DMS153 treated with DMSO at 0.1 percent for 48 hours (cell line): Measurements from ENCODE around the gene GSK3B.
"Not testable (repeated sequence)": the region's sequence is repeated elsewhere in the genome, so short reads cannot be mapped to it uniquely, and the experiment has no call there.

Source experiments
- DNase-seq: peaks from one replicate; lab custom pipeline; 2025; ENCODE audit not compliant: unreplicated experiment; lab: John Stamatoyannopoulos, UW

Gene GSK3B

DNA sequence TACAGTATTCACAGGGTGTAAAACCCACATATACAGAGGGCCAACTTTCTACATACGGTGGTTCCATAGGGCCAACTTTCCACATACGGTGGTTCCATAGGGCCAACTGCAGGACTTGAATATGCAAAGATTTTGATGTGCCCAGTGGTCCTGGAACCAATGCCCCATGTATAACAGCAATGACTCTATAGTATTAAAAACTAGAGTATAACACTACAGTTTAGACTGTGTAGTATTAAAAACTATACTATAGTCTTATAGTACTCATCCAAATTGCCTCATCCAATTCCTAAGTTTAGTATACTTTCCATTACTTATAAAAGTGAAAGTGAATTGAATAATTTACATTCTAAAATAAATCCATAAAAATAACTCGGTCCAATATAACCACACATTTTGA, 75.9 kb downstream of the GSK3B start:
- no peak for DNase-seq

DNA sequence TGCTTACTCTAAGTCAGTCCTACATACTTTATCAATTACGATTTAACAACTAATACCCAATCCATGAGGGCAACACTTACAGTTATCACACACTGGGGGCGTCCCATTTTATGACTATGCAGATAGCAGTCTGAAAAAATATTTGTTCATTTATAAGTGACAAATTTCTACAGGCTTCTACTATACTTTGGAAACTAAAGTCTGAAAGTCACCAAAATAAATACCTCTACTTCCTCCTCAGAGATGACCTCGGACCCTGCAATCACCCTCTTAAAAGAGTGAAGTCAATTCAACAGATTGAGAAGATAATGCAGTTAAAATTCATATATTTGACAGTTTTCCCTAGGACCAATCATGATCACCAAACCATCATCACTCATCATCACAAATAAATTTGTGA, 76.6 kb downstream of the GSK3B start:
- DNase-seq: no peak

DNA sequence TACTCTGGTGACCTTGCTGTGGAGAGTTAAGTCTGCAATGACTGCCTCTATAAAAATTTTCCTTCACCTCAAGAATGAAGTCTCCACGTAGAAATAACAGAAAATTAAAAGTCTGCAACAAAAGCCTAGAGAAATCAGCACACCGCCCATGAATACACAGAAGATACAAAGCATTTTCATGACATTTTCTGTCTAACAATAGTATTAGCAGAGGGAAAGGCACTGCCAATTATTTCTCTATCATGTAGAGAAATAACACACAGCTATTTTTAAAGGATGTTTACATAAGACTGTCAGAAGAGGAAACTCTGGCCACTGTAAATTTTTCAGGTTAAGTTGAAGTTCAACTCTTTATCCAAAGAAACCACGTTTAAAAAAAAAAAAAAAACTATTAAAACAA, 80.8 kb downstream of the GSK3B start:
- DNase-seq: no peak

DNA sequence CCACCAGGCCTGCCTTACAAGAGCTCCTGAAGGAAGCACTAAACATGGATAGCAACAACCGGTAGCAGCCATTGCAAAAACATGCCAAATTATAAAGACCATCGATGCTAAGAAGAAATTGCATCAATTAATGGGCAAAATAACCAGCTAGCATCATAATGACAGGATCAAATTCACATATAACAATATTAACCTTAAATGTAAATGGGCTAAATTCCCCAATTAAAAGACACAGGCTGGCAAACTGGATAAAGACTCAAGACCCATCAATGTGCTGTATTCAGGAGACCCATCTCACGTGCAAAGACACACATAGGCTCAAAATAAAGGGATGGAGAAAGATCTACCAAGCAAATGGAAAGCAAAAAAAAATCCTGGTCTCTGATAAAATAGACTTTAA, 88.5 kb downstream of the GSK3B start:
- DNase-seq: not testable (repeated sequence)

DNA sequence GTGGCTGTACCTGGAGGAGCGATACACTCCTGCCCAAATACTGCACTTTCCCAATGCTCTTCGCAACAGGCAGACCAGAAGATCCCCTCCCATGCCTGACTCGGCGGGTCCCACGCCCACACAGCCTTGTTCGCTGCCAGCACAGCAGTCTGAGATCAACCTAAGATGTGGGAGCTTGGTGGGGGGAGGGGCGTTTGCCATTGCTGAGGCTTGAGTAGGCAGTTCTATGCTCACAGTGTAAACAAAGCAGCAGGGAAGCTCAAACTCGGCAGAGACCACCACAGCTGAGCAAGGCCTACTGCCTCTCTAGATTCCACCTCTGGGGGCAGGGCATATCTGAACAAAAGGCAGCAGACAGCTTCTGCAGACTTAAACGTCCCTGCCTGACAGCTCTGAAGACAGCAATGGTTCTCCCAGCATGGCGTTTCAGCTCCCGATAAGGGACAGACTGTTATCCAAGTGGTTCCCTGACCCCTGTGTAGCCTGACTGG, 90.2 kb downstream of the GSK3B start:
- DNase-seq: not testable (repeated sequence)

DNA sequence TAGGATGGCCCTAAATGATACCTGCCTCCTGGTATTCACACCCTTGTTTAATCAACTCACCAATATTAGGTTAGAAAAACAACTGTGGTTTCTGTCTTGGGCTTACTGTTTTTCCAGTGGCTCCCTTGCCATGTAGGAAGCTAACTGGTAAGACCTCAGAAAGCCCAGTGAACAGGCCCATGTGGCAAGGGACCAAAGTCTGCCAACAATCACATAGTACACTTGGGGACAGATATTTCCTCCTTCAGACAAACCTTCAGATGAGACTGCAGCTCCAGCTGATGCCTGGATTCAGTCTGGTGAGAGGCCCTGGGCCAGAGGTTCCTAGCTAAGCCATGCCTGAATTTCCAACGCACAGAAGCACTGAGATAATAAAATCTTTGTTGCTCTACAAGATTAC, 96.1 kb downstream of the GSK3B start:
- DNase-seq: no peak

DNA sequence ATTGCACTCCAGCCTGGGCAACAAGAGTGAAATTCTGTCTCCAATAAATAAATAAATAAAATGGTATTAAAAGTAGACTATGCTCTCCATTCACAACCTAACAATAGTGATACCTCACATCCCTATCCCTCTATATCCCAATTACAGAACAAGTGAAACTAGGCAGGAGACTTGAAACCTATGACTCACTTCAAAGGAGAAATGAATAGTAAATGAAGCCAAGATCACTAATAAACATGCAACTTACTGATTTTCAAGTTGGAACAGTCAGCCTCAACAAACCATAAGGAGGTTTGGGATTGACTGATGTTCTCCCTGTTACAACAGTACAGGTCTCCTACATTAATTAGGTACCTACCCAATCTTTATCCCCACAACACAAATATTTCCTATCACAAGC, 103.4 kb downstream of the GSK3B start:
- no peak for DNase-seq

DNA sequence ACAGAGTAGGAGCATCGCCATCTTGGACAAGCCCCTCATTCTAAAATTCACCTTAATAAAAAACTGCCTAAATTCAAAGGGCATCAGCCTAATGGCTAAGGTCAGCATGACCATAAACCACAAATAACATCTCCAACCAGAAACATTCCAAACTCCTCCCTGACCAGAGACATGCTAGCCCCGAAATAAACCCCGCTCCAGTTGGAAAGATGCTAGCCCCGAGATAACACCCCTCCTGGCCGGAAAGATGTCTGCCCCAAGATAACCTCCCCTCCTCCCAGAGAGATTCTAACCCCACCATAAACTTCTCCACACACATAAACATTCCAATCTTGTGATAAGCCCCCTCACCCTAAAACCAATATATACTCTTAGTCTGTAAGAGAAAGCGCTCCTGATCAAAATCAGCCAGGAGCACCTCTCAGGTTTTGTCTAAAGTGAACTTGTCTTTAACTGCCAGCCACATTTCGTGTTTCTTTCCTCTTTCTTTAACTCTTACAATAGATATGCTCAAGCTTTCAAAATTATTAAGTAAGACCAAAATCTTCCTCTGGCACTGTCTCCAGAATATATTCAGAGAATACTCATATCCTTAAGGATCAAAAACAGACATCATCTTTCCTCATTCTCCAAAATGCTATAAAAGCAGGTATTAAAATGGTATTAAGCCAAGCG, 104.1 kb downstream of the GSK3B start:
- no peak for DNase-seq

DNA sequence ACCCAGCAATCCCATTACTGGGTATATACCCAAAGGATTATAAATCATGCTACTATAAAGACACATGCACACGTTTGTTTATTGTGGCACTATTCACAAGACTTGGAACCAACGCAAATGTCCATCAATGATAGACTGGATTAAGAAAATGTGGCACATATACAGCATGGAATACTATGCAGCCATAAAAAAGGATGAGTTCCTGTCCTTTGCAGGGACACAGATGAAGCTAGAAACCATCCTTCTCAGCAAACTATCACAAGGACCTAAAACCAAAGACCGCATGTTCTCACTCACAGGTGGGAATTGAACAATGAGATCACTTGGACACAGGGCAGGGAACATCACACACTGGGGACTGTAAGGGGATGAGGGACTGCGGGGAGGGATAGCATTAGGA, 107.4 kb downstream of the GSK3B start:
- not testable (repeated sequence) for DNase-seq

DNA sequence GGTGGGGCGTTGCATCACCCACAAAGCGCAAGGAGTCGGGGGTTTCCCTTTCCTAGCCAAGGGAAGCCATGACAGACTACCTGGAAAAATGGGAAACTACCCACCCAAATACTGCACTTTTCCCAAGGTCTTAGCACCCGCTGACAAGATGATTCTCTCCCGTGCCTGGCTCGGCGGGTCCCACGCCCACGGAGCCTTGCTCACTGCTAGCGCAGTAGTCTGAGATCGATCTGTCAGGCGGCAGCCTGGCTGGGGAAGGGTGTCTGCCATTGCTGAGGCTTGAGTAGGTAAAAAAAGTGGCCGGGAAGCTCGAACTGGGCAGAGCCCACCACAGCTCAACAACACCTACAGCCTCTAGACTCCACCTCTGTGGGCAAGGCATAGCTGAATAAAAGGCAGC, 112.9 kb downstream of the GSK3B start:
- DNase-seq: no peak

DNA sequence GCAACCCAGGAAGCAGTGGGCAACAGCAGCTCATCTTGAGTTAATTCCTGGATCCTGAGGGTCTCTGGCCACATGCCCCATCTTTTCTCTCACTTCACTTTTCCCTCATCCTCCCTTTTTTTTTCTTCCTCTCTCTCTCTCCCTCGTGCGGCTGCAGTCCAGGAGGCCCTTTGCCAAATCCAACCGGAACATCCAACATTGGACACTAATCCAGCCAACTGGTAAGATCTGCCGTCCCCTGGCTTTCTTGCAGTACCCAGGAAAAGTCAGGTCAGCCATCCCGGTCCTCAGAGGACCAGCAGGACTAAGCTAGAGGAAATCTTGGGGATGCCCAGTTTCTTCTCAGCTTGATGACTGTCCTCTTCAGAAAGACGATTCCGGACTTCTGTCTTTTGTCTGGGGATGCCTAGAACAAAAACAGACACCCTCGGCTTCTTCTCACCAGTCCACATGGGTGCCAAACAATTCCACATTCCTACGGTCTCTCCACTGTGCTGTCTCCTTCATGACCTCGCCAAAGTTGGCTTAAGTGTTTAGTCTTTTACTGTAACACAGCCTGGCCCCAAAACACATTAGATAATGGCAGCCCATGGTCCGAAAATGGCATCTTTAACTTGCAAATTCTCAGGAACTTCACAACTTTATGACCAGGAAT, 115.6 kb downstream of the GSK3B start:
- no peak for DNase-seq

DNA sequence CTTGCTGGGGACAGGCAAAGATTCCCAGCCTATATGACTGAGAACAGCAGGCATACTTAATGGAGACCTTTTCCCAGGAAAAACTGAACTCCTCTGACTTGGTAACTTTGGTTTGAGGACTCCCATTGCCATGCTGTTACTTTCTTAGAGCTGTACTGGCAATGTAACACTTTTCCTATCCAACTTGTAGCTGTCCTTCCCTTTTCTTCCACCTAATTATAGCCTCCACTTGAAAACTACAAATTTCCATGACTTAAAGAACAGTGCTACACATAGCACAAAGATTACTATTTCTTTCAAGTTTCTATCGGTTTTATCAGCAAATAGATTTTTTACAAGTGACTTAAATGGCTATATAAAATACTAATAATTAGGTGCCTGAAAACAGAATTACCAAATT, 116.9 kb downstream of the GSK3B start:
- no peak for DNase-seq

DNA sequence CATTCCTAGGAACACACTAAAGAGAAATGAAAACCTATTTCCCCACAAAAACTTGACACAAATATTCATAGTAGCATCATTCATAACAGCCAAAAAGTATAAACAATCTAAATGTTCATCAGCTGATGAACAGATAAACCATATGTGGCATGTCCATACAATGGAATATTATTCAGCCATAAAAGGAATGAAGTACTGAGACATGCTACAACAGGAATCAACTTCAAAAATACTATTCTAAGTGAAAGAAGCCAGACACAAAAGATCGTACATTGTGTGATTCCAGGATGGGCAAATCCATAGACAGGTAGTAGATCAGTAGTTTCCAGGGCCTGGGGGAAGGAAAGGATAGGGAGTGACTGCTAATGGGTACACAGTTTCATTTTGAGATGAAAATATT, 118.0 kb downstream of the GSK3B start:
- DNase-seq: no peak

DNA sequence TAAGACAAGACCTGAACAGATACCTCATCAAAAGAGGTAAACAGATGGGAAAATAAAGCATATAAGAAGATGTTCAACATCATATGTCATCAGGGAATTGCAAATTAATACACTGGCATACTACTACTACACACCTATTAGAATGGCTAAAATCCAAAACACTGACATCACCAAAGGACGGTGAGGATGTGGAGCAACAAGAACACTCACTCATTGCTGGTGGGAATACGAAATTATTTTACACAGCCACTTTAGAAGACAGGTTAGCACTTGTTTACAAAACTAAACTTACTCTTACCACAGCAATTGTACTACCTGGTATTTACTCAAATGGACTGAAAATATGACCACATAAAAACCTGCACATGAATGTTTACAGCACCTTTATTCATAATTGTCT, 119.6 kb downstream of the GSK3B start:
- no peak for DNase-seq

DNA sequence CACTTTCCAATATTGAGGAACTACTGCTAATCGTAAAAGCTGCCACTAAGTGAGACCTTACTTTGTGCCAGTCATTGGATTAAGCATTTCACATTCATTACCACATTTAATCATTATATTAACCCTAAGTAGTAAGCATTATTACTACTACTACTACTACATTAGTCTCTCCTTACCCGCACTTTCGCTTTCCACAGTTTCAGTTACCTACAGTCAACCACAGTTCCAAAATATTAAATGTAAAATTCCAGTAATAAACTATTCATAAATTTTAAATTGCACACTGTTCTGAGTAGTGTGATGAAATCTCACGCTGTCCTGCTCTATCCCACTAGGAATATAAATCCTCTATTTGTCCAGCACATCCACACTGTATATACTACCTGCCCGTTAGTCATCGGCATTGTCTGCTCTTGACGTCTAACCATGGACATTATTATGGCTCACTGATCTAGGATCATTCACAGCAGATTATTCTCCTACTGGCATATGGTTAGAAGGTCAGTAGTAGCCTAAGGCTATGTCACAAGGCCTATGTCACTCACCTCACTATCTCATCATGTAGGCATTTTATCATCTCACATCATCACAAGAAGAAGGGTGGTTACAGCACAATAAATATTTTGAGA, 121.1 kb downstream of the GSK3B start:
- no peak for DNase-seq

DNA sequence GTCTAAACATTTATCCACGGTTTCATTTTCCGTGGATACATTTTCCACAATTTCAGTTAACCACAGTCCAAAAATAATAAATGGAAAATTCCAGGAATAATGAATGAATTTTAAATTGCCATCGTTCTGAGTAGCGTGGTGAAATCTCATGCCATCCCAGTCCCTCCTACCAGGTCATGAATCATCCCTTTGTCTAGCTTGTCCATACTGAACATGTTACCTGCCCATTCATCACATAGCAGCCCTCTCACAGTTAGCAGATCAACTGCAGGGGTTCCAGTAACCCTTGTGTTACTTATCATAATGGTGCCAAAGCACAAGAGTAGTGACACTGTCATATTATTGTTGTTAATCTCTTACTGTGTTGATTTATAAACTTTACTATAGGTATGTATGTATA, 124.5 kb downstream of the GSK3B start:
- DNase-seq: no peak

DNA sequence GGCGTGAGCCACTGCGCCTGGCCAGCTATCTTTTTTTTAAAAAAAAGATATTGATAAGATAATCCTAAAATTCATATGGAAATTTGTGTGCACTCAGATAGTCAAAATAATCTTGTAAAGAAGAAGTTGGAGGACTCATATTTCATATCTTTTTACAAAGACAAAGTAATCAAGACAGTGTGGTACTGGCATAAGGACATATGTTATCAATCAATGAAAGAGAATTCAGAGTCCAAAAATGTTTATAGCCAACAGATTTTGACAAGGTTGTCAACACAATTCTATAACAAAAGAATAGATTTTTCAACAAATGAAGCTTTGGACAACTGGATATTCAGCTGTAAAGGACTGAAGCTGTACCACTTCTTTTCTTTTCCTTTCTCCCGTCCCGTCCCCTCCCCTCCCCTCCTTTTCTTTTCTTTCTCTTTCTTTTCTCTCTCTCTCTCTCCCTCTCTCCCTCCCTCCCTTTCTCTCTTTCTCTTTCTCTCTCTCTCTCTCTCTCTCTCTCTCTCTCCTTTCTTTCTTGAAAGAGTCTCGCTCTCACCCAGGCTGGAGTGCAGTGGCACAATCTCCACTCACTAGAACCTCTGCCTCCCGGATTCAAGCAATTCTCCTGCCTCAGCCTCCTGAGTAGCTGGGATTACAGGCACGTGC, 126.8 kb downstream of the GSK3B start:
- DNase-seq: no peak

DNA sequence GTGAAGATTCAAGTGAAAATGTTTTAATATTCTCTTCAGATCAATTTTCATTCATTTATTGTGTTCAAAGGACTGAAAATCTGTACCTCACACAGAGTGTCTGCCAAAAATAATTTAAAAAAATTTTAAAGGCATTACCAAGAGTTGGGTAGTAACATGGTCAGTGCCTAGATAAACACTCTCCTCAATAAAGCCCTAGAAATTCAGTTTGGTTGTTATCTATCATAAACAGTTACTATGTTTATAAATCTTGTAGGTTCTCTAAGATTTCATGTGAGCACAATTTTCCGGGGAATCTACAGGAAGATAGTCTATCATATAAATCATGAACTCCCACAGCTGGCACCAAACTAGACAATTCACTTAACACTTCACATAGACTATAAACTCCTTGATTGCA, 128.6 kb downstream of the GSK3B start:
- no peak for DNase-seq

DNA sequence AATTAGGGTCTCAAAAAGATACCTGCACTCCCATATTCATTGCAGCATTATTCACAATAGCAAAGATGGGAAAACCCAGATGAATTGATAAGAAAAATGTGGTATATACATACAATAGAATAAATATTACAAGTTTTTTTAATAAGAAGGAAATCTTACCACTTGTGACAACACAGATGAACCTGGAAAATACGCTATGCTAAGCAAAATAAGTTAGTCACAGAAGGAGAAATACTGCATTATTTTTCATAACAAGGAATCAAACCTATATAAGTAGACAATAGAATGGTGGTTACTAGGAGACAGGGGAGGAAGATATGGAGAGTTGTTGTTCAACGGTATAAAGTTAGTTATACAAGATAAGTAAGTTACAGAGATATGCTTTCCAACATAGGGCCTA, 130.0 kb downstream of the GSK3B start:
- DNase-seq: no peak

DNA sequence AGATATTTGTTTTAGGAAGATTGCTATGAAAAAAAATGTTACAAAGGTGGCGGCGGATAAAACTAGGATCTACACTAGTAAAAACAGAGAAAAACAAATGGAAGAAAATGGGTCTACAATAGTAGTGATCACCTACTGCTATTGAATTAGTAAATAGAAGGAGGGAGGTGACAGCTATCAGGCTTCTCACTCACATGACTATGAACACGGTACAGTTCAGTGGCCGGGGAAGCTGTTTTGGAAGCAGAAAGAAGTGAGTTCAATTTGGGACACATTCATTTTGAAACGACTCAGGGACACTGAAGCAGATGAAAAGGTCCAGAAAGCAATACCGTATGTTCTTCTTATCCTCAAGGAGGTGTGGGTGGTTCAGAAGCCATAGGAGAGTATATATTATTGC, 138.3 kb downstream of the GSK3B start:
- no peak for DNase-seq

DNA sequence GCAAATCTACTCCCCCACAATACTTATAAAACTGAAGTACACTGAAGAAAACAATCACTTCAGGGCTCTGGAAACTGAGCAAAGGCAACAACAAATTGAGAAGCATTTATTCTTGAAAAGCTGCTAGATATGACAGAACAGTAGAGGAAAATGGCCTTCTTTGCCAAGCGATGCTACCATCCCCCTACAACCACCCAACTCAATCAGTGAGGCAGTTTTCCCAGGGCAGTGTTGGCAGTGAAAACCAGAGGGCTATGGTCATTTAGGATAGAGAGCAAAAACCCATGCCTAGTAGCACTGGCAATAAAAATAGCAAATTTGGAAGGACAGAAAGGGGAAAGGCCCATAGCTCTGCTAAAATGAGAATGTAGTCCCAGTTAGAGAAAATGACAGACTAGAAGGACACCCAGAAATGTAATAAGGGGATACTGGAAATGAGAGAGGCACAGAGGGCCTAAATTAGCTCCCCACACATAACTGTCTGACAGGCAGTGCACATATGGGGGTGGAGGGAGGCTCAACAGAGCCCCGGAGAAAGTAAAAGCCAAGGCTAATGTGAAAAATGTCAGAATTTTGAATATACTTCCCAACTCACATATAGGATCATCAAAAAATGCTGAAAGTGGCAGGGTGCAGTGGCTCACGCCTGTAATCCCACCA, 143.5 kb downstream of the GSK3B start:
- DNase-seq: no peak
